Activated B cell treated with CpG ODN at 0.5 μM for 24 hours (primary cell): Measurements from ENCODE around the gene AP2M1. TPM values are rescaled to one million over a fixed set of nuclear protein-coding genes. Genes with fewer than 3 reads are reported as not detected.

Experiments
- ATAC-seq: fragments of 200-7000 bp; cut with Tn5 transposase; one replicate; pipeline ENCODE4 v1.10.0; 2021; ENCODE audit warnings: low read depth, mild to moderate bottlenecking, moderate library complexity
- CTCF ChIA-PET: fragments of 350-600 bp; sonication (Branson Sonifier 250); formaldehyde crosslinking; loops from one replicate; lab custom pipeline; 2021; ENCODE audit warnings: antibody characterized with exemption; lab: Charles Lee
- POLR2A ChIA-PET: fragments of 350-600 bp; sonication (Branson Sonifier 250); formaldehyde crosslinking; loops from one replicate; lab custom pipeline; 2021; ENCODE audit warnings: antibody characterized with exemption; lab: Charles Lee
- DNase-seq: peaks from one replicate; pipeline ENCODE4 v3.0.0; 2022
- H3K27ac Mint-ChIP-seq: one replicate; pipeline ENCODE4 v1.8.0; 2020; ENCODE audit warnings: mixed read lengths
- H3K27me3 Mint-ChIP-seq: one replicate; pipeline ENCODE4 v1.8.0; 2021; ENCODE audit warnings: mixed read lengths
- H3K36me3 Mint-ChIP-seq: one replicate; pipeline ENCODE4 v1.8.0; 2021; ENCODE audit warnings: low read depth, mixed read lengths
- H3K4me1 Mint-ChIP-seq: one replicate; pipeline ENCODE4 v1.8.0; 2021; ENCODE audit warnings: mixed read lengths
- H3K4me3 Mint-ChIP-seq: one replicate; pipeline ENCODE4 v1.8.0; 2020; ENCODE audit warnings: mild to moderate bottlenecking, mixed read lengths
- H3K9me3 Mint-ChIP-seq: one replicate; pipeline ENCODE4 v1.8.0; 2020; ENCODE audit warnings: mixed read lengths
- intact Hi-C: fragments of 100-400 bp; cut with micrococcal nuclease; formaldehyde crosslinking; loops from one replicate; pipeline ENCODE4 v1.15.1; 2024
- total RNA-seq: library from RNA; stranded (reverse); gene quantifications from 2 replicates; pipeline ENCODE4 v1.2.3, GENCODE V29; 2022
- TF ChIP-seq, protein P1 (sequence below): fragments of 200-600 bp; IDR thresholded peaks from one replicate; pipeline ENCODE4 v1.8.0; 2022; ENCODE audit warnings: antibody characterized with exemption, mild to moderate bottlenecking

The AP2M1 gene
- total RNA-seq, 1 donor from 2014 or later = 169 TPM

DNA sequence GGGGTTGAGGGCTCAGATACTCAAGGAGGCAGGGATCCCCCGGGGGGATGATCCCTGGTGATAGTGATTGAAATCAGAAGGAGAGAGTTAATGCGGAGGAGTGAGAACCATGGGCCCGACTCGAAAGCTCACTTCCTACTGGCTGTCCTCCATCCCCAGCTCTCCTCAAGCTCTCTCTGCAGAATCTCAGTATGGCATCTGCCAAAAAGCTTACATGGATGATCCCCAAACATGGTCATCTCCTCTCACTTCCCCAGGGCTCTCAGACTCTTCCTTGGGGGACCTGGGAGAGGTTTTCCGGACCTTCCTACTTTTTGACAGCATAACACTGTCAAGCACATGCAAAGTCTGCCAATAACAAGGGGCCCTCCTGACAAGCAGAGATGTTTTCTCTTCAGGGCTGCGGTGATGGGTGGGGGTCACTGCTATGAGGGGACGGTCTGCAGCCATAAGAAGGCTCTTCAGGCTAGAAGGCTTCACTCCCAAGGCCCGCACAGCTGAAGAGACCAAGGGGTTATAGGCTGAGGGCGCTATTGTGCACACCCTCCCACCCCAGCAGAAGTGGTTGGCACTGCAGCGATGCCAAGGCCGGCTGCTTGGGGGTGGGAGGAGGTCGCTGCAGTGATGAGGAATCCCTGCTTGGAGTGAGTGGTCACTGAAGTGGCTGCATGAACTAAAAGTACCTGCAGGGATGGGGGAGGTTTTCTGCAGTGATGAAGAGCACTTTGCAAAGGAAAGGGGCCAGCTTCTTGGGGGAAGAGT is 53.9 kb downstream of the AP2M1 start:
- Mint-ChIP-seq H3K4me1 (peaks cover 15% of the 10 kb centered on the region), H3K4me3 (peak overlapping the region; percentile 77), H3K9me3 (no peaks in the 10 kb centered on the region), H3K27ac (no peak overlapping the region), H3K36me3 (no peaks in the 10 kb centered on the region), H3K27me3 (peaks cover 48% of the 10 kb centered on the region)
- ATAC-seq (no peak), DNase-seq (no peak)
- intact Hi-C loops = loop anchor here (1.0 to 5.0 kb wide), 7 partner anchors 34 to 314 kb away; partner anchors contain the start of genes AP2M1, CAMK2N2, EIF2B5 and PSMD2
- ChIA-PET POLR2A (interaction anchor here (0.6 to 1.0 kb wide), 2 partner anchors 21 to 109 kb away, joined by 3 to 5 read pairs; partner anchors contain the start of gene EEF1AKMT4), CTCF (interaction anchor here (0.6 to 3.0 kb wide), 12 partner anchors 9 to 285 kb away, joined by 3 to 17 read pairs (median 8); partner anchors contain the start of genes CAMK2N2 and EEF1AKMT4)
- TF ChIP-seq, protein P1, sequence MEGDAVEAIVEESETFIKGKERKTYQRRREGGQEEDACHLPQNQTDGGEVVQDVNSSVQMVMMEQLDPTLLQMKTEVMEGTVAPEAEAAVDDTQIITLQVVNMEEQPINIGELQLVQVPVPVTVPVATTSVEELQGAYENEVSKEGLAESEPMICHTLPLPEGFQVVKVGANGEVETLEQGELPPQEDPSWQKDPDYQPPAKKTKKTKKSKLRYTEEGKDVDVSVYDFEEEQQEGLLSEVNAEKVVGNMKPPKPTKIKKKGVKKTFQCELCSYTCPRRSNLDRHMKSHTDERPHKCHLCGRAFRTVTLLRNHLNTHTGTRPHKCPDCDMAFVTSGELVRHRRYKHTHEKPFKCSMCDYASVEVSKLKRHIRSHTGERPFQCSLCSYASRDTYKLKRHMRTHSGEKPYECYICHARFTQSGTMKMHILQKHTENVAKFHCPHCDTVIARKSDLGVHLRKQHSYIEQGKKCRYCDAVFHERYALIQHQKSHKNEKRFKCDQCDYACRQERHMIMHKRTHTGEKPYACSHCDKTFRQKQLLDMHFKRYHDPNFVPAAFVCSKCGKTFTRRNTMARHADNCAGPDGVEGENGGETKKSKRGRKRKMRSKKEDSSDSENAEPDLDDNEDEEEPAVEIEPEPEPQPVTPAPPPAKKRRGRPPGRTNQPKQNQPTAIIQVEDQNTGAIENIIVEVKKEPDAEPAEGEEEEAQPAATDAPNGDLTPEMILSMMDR = no peak

DNA sequence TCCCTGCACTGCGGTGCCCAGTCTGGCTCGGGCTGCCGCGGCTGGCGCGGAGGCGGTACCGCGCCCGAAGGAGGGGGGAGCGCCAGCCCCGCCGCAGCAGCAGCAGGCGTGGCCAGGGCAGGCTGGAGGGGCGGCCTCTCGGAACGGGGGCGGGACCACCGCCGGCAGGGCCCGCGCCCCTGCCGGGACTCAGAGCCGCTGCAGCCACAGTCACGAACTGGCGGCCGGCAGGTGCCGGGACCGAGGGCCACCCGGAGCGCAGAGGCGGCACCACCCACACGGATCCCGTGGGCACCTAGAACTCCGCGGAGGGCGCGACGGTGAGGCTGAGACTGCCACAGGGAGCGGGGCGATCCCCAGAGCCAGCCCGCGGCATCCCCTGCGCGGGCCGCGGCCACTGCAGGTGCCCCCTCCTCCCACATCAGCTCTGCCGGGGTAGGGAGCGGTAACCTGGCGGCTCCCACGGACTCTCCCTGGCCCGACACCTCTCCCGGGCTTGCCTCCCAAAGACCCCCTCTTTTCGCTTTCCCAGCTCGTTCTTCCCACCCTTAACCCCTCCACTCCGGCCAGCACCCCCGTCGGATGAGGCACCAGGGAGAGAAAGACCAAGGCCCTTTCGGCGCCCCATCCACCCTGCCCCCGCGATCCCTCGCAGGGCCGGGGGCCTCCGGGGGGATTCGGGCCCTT is 54.9 kb downstream of the AP2M1 start, which contains the start of gene VWA5B2:
VWA5B2 (plus strand) TSS at position 192 of the 687 bp plus-strand sequence. CDS start 944 bp downstream, outside the sequence.
- TF ChIP-seq, protein P1 = no peak
- ChIA-PET POLR2A (interaction anchor here (1.0 kb wide), 1 partner anchor 20 kb away, joined by 3 read pairs; the partner anchor contains the start of gene EEF1AKMT4), CTCF (no interaction called here)
- no peaks in the 10 kb centered on the region for H3K36me3 Mint-ChIP-seq
- H3K27ac Mint-ChIP-seq = no peak within 1 kb of the TSS
- DNase-seq (peak; percentile 79), ATAC-seq (peak; percentile 97)
- intact Hi-C loops = loop anchor here (1.0 to 5.0 kb wide), 7 partner anchors 33 to 313 kb away; partner anchors contain the start of genes AP2M1, CAMK2N2, EIF2B5 and PSMD2
- peak within 1 kb of the TSS; percentile 77 for H3K4me3 Mint-ChIP-seq
- H3K27me3 Mint-ChIP-seq = peaks cover 45% of the 10 kb centered on the region
- no peaks in the 10 kb centered on the region for H3K9me3 Mint-ChIP-seq
- peaks cover 15% of the 10 kb centered on the region for H3K4me1 Mint-ChIP-seq

- POLR2A ChIA-PET = no interaction called here
- CTCF ChIA-PET = no interaction called here
Measured at GRCh38 chr3:184230081-184230602, 55.5 kb downstream of the AP2M1 start.

GRCh38 chr3:184230603-184231528 is 56.2 kb downstream of the AP2M1 start:
- ChIA-PET CTCF (interaction anchor here (1.1 kb wide), 1 partner anchor 19 kb away, joined by 4 read pairs; the partner anchor contains the start of gene EEF1AKMT4), POLR2A (no interaction called here)
- TF ChIP-seq, protein P1 = no peak
- Mint-ChIP-seq H3K9me3 (no peaks in the 10 kb centered on the region), H3K4me3 (peak overlapping the region; percentile 81), H3K4me1 (peaks cover 15% of the 10 kb centered on the region), H3K27ac (no peak overlapping the region), H3K36me3 (no peaks in the 10 kb centered on the region), H3K27me3 (peaks cover 42% of the 10 kb centered on the region)
- DNase-seq (no peak), ATAC-seq (no peak)
- intact Hi-C loops = no loop called here

More at GRCh38 chr3:184230081-184230602, 55.5 kb downstream of the AP2M1 start:
- H3K36me3 Mint-ChIP-seq = no peaks in the 10 kb centered on the region
- ATAC-seq = peak; percentile 4
- no peak overlapping the region for H3K27ac Mint-ChIP-seq
- no peaks in the 10 kb centered on the region for H3K9me3 Mint-ChIP-seq
- peak overlapping the region; percentile 35 for H3K4me3 Mint-ChIP-seq
- TF ChIP-seq, protein P1 = no peak
- peaks cover 43% of the 10 kb centered on the region for H3K27me3 Mint-ChIP-seq
- peaks cover 15% of the 10 kb centered on the region for H3K4me1 Mint-ChIP-seq
- intact Hi-C loops = no loop called here
- peak; percentile 45 for DNase-seq
